Epithelial cell of proximal tubule (primary cell): ENCODE measurements around the gene LRP4. TPM values are rescaled to one million over a fixed set of nuclear protein-coding genes. Genes with fewer than 3 reads are reported as not detected.

ENCODE experiments used
- DNase-seq: peaks from one replicate; pipeline ENCODE4 v3.0.0-alpha.2; 2011; ENCODE audit warnings: low read depth
- H3K4me3 ChIP-seq: 2 replicates; pipeline ENCODE4 v1.5.1; 2011; ENCODE audit warnings: low read depth, mild to moderate bottlenecking, low read length
- total RNA-seq: library from RNA; depleted of rRNA; stranded (reverse); fragments of >200 nt; gene quantifications from 2 replicates; pipeline ENCODE4 v1.2.3, GENCODE V29; 2015
- TF ChIP-seq, protein P1 (sequence below): conservative IDR thresholded peaks from 2 replicates; pipeline ENCODE4 v1.5.1; 2012; ENCODE audit warnings: low read depth, mild to moderate bottlenecking, low read length

LRP4 gene
- total RNA-seq, 1 donor from 2014 or later: 5.0 TPM

DNA sequence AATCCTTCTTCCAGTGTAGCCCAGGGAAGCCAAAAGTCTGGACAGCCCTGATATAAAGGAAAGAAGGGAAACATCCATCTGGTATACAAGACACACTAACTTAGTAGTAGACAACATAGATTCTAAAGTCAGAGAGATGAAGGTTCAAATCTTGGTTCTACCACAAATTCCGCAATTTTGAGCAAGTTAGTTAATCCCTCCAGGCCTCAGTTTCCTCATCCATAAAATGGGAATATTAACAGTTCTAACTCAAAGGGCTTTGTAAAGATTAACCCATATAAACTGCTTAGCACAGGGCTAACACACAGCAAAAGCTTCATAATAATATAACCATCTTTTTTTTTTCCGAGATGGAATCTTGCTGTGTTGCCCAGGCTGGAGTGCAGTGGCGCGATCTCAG lies 10.7 kb downstream of the LRP4 start:
- DNase-seq: no peak
- H3K4me3 ChIP-seq: no peak overlapping the region
- TF ChIP-seq, protein P1, sequence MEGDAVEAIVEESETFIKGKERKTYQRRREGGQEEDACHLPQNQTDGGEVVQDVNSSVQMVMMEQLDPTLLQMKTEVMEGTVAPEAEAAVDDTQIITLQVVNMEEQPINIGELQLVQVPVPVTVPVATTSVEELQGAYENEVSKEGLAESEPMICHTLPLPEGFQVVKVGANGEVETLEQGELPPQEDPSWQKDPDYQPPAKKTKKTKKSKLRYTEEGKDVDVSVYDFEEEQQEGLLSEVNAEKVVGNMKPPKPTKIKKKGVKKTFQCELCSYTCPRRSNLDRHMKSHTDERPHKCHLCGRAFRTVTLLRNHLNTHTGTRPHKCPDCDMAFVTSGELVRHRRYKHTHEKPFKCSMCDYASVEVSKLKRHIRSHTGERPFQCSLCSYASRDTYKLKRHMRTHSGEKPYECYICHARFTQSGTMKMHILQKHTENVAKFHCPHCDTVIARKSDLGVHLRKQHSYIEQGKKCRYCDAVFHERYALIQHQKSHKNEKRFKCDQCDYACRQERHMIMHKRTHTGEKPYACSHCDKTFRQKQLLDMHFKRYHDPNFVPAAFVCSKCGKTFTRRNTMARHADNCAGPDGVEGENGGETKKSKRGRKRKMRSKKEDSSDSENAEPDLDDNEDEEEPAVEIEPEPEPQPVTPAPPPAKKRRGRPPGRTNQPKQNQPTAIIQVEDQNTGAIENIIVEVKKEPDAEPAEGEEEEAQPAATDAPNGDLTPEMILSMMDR: no peak

DNA sequence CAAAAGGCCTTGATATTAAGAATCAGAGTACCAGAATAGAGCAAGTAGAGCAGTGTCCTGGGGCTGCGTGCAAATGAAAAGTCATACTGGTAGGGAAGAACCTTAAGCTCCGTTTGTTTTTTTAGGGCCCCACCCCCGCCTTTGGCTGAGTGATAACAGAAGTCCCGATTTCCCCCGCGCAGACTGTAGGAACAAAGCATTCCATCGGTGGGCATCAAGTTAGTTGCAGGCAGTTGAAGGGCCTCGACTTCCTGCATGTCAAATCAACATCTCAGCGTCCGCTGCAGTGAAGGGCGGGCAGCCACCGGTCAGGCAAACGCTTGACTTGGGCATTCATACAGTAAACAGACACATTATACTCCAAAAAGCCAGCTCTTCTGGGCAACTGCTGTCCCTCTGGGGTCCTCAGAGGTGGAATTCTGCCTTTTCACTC lies 11.7 kb downstream of the LRP4 start:
- no peak for DNase-seq
- TF ChIP-seq, protein P1: no peak
- no peak overlapping the region for H3K4me3 ChIP-seq

DNA sequence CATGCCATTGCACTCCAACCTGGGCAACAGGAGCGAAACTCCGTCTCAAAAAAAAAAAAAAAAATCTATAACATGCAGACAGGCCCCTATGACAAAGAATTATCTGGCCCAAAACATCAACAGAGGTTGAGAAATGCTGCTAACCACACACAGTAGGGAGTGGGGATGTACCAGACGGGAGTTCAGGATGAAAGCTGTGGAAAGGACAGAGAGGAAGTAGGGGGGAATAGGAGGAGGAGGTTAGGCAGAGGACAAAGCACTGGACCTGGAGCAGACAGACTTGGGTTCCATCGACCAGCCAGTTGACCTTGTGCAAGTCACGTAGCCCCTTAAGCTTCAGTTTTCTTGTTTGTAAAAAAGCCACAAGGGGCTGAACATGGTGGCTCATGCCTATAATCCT lies 12.5 kb downstream of the LRP4 start:
- TF ChIP-seq, protein P1: no peak

DNA sequence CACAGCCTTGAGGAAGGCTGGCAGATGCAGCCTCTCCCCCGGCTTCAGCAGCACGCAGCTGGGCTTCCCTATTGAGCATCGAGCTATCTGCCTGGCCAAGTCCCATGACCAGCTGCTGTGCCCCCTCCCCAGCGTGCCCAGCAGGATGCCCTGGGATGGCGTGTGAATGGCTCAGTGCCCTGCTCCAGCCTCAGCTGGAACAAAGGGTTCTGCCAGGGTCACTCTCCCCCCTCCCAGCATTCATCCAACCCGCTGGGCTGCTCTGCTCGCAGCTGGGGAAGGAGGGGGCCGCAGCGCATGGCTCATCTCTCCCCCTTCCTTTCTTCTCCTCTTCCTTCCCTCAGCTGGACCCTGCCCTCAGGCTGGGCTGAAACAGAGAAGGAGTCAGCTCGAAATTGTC lies 14.5 kb downstream of the LRP4 start:
- DNase-seq: no peak
- TF ChIP-seq, protein P1: no peak
- H3K4me3 ChIP-seq: no peak overlapping the region

More for the DNA sequence above, 12.5 kb downstream of the LRP4 start:
- DNase-seq: no peak
- H3K4me3 ChIP-seq: no peak overlapping the region

DNA sequence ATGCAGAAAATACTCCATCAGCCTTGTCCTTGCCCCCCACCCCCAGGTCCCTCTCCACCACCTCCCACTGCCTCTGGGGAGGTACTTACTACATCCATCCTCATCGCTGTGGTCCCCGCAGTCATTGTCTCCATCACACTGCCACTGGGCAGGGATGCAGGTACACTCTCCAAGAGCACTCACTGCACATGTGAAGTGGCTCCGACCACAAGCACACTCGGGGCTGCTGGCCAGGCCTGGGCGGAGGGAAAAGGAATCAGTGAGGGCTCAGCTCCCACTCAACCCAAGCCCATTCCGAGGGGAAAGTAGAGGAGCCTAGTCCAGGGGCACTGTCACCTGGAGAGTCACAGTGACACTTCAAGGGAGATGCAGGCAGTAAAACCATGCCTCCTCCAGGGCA lies 15.7 kb downstream of the LRP4 start:
- no peak for DNase-seq
- H3K4me3 ChIP-seq: no peak overlapping the region
- TF ChIP-seq, protein P1: no peak

DNA sequence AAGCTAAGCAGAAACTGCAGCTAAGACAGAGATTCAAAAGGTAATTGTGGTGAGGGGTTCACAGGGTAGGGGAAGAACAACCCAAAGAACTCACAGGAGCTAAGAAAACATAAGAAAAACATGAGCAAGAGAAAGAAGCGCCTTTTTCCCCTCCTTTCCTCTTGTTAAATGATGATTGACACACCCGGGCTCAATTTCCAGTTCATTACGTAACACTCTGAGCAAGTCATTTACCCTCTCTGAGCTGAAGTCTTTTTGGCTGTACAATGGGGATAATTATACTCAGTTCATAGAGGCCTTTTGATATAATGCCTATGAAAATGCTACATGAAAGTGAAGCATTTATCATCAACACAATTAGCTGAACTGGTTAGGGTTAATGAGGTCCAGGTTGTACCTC lies 17.2 kb downstream of the LRP4 start:
- no peak for DNase-seq
- no peak overlapping the region for H3K4me3 ChIP-seq
- TF ChIP-seq, protein P1: no peak

DNA sequence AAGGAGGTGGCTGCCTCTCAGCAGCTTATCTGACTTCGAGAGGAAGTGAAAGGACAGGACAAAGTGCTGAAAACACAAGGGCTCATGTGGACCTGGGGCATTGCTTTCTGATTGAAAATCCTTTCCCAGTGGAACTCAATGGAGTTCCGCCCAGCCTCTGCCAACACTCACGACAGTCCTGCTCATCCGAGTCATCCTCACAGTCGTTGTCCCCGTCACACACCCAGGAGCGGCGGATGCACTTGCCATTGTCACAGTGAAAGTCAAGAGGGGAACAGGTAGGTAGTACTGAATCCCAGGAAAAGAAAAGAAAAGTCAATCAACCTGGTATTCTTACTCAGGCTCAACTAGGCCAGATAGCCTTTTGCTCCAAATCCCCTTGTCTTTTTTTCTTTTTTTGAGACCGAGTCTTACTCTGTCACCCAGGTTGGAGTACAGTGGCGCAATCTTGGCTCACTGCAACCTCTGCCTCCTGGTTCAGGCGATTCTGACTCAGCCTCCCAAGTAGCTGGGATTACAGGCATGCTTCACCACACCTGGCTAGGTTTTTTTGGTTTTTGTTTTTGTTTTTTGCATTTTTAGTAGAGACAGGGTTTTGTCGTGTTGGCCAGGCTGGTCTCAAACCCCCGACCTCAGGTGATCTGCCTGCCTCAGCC lies 18.1 kb downstream of the LRP4 start:
- DNase-seq: no peak

More for the DNA sequence above, 18.1 kb downstream of the LRP4 start:
- H3K4me3 ChIP-seq: no peak overlapping the region
- TF ChIP-seq, protein P1: no peak
